Measurements from ENCODE around the gene GUCY1A2.
"Not testable (repeated sequence)": the region's sequence is repeated elsewhere in the genome, so short reads cannot be mapped to it uniquely, and the experiment has no call there.

Gene GUCY1A2

GRCh38 chr11:106904826-106905225, 113.5 kb downstream of the GUCY1A2 start:
- H3K4me3 ChIP-seq (ENCODE audit: low read depth, low read length), result no peak overlapping the region
- TF ChIP-seq CTCF (IDR thresholded peaks at IDR 0.05; ENCODE audit: low read depth, low read length), result no peak

- no peak for TF ChIP-seq CTCF (IDR thresholded peaks at IDR 0.05; ENCODE audit: low read depth, low read length)
- H3K4me3 ChIP-seq (ENCODE audit: low read depth, low read length), result no peak overlapping the region
These were observed 128.6 kb downstream of the GUCY1A2 start for GRCh38 chr11:106889718-106890117.

DNA sequence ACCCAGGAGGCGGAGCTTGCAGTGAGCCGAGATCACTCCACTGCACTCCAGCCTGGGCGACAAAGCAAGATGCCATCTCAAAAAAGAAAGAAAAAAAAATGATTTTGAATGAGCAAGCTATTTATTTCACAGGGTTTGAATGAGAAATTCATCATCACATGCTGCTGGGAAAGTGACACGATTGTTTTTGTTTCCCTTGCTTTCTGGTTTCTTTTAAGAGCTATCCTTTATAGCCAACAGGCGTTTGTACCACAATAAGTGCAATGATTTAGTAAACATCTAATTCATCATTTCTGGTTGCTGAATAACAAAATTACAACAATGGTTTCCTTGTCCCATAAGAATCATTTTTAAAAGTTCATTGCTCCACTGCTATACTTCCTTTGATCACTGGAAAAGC, 129.9 kb downstream of the GUCY1A2 start:
- TF ChIP-seq CTCF (IDR thresholded peaks at IDR 0.05; ENCODE audit: low read depth, low read length), result no peak
- no peak overlapping the region for H3K4me3 ChIP-seq (ENCODE audit: low read depth, low read length)

GRCh38 chr11:106883693-106884092, 134.6 kb downstream of the GUCY1A2 start:
- not testable (repeated sequence) for H3K4me3 ChIP-seq (ENCODE audit: low read depth, low read length)

DNA sequence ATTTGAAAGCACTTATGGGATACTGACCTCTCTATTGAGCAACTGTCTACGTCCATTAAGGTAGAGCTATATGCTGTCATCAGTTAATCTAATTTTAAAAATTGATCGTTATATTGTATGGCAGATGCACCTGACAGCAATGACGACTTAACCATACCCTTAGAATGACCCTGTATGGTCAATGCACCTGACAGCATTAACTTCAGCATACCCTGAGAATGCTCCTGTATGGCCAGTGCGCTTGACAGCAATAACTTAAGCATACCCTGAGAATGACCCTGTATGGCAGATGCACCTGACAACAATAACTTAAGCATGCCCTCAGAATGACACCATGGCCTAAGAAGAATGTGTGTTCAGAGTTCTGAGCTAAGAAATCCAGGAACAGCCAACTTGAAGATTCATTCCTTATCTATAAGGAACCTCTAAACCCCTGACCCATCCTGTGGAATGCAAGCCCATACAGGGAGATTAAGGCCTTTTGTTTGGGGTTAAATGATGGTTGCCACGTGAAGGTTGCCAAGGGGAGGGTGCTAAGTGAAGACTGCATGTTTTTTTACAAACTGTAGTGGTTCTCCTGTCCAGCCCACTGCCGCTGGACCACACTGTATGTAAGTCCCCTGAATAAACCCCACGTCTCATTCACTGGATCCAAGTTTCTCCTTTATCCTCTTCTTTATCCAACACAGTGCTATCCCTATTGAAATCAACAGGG, 138.3 kb downstream of the GUCY1A2 start:
- H3K4me3 ChIP-seq (ENCODE audit: low read depth, low read length), result no peak overlapping the region
- TF ChIP-seq CTCF (IDR thresholded peaks at IDR 0.05; ENCODE audit: low read depth, low read length), result no peak

DNA sequence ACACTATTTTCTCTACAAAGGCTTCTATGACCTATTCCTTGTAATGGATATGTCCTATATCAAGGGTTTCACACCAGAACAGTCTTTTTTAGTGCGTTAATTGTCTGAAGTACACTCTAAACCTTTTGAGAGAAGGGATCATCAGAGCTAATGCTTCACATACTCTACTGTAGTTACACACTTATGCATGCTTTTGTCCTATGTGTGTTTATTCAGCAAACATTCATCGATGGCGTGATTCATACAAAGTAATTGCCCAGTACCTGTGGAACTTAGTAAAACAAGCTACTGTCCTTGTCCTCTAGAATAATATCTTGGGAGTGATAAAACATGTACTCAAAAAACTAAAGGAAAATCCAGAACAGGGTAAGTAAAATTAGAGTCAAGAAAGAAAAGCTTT, 139.2 kb downstream of the GUCY1A2 start:
- TF ChIP-seq CTCF (IDR thresholded peaks at IDR 0.05; ENCODE audit: low read depth, low read length), result no peak
- no peak overlapping the region for H3K4me3 ChIP-seq (ENCODE audit: low read depth, low read length)

- no peak overlapping the region for H3K4me3 ChIP-seq (ENCODE audit: low read depth, low read length)
- no peak for TF ChIP-seq CTCF (IDR thresholded peaks at IDR 0.05; ENCODE audit: low read depth, low read length)
These were observed 143.3 kb downstream of the GUCY1A2 start for GRCh38 chr11:106875013-106875412.

DNA sequence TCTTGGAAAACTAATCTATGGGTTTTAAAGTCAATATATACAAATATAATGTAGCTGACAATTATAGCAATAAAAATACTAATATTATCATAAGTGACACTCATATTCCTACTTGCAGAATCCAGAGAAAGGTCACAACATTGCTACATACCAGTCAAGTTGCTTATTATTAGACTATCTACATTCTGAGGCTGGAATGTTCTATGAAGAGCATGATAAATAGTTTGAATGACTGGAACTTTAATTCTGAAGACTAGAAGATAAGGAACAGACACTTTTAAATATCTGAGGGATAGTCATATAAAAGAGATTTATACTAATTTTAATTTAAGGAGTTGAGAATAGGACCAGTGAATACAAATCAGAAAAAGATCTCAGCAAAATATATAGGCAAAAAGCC, 146.0 kb downstream of the GUCY1A2 start:
- no peak overlapping the region for H3K4me3 ChIP-seq (ENCODE audit: low read depth, low read length)
- no peak for TF ChIP-seq CTCF (IDR thresholded peaks at IDR 0.05; ENCODE audit: low read depth, low read length)

Data from WI38 (cell line).